HepG2 (cell line): ENCODE data around the gene ROS1. TPM values are rescaled to one million over a fixed set of nuclear protein-coding genes. Genes with fewer than 3 reads are reported as not detected.

Experiments
- ARNT ChIP-seq: fragments of 450-650 bp; IDR thresholded peaks from 2 replicates; pipeline ENCODE4 v1.6.1; 2017
- BCL6 ChIP-seq: IDR thresholded peaks from 2 replicates; pipeline ENCODE4 v1.6.1; 2016; ENCODE audit warnings: missing genetic modification reagents, missing compliant biosample characterization
- CBFB ChIP-seq: sonication (generic); formaldehyde crosslinking; IDR thresholded peaks from 2 replicates; pipeline ENCODE4 v1.4.0; 2020; ENCODE audit warnings: missing genetic modification reagents
- HNF4G ChIP-seq, 2 experiments: sonication (generic) in 1 of 2; formaldehyde crosslinking in 1 of 2; IDR thresholded peaks; 2 replicates each; pipeline versions ENCODE4 v1.4.0 to v1.6.1; 2011 to 2020; ENCODE audit warnings: borderline replicate concordance in 2 of 2, low read depth in 2 of 2, mild to moderate bottlenecking in 2 of 2, low read length in 1 of 2, missing genetic modification reagents in 1 of 2, moderate library complexity in 1 of 2
- KDM1A ChIP-seq: IDR thresholded peaks from 2 replicates; pipeline ENCODE4 v1.6.1; 2016; ENCODE audit warnings: missing compliant biosample characterization
- KDM6A ChIP-seq: IDR thresholded peaks from 2 replicates; pipeline ENCODE4 v1.6.1; 2016; ENCODE audit warnings: low read depth
- KLF16 ChIP-seq, 2 experiments: sonication (generic) in 1 of 2; formaldehyde crosslinking in 1 of 2; IDR thresholded peaks; 2 replicates each; pipeline versions ENCODE4 v1.6.1 to v1.8.0; 2016 to 2023; ENCODE audit warnings: missing genetic modification reagents in 2 of 2, missing compliant biosample characterization in 1 of 2
- MED13 ChIP-seq: sonication (generic); formaldehyde crosslinking; IDR thresholded peaks from 2 replicates; pipeline ENCODE4 v1.5.0; 2020; ENCODE audit warnings: missing genetic modification reagents
- MTA1 ChIP-seq: sonication (generic); formaldehyde crosslinking; IDR thresholded peaks from 2 replicates; pipeline ENCODE4 v1.4.0; 2020; ENCODE audit warnings: missing genetic modification reagents, mild to moderate bottlenecking, borderline replicate concordance
- MTF1 ChIP-seq: sonication (generic); formaldehyde crosslinking; IDR thresholded peaks from 2 replicates; pipeline ENCODE4 v1.5.0; 2020; ENCODE audit warnings: missing genetic modification reagents
- NAIF1 ChIP-seq: sonication (generic); formaldehyde crosslinking; IDR thresholded peaks from 2 replicates; pipeline ENCODE4 v1.5.0; 2020; ENCODE audit warnings: mild to moderate bottlenecking, missing genetic modification reagents, borderline replicate concordance
- PPARG ChIP-seq: conservative IDR thresholded peaks from 2 replicates; pipeline ENCODE4 v1.6.1; 2016; ENCODE audit warnings: missing biosample characterization, missing genetic modification reagents
- RARG ChIP-seq: sonication (generic); formaldehyde crosslinking; IDR thresholded peaks from 2 replicates; pipeline ENCODE4 v1.4.0; 2020; ENCODE audit warnings: low read depth, mild to moderate bottlenecking, missing genetic modification reagents
- RBAK ChIP-seq: sonication (generic); formaldehyde crosslinking; IDR thresholded peaks from 2 replicates; pipeline ENCODE4 v1.5.1; 2020; ENCODE audit warnings: mild to moderate bottlenecking, missing genetic modification reagents
- SAFB2 ChIP-seq: sonication (generic); formaldehyde crosslinking; IDR thresholded peaks from 2 replicates; pipeline ENCODE4 v1.5.1; 2020; ENCODE audit warnings: missing genetic modification reagents, low read depth, mild to moderate bottlenecking, borderline replicate concordance
- SMC3 ChIP-seq: IDR thresholded peaks from 2 replicates; pipeline ENCODE4 v1.6.1; 2011; ENCODE audit warnings: low read length, improper control_type of control experiment
- SP140L ChIP-seq: sonication (generic); formaldehyde crosslinking; IDR thresholded peaks from 2 replicates; pipeline ENCODE4 v1.4.0; 2020; ENCODE audit warnings: missing genetic modification reagents, borderline replicate concordance
- SUZ12 ChIP-seq: fragments of 150-350 bp; IDR thresholded peaks from 2 replicates; pipeline ENCODE4 v1.6.1; 2014; ENCODE audit warnings: low read depth, low read length
- ZNF331 ChIP-seq: sonication (generic); formaldehyde crosslinking; IDR thresholded peaks from 2 replicates; pipeline ENCODE4 v1.4.0; 2020; ENCODE audit warnings: missing genetic modification reagents
- ZNF333 ChIP-seq: sonication (generic); formaldehyde crosslinking; IDR thresholded peaks from 2 replicates; pipeline ENCODE4 v1.4.0; 2020; ENCODE audit warnings: mild to moderate bottlenecking, missing genetic modification reagents, borderline replicate concordance
- ZNF552 ChIP-seq: sonication (generic); formaldehyde crosslinking; IDR thresholded peaks from 2 replicates; pipeline ENCODE4 v1.9.0; 2022; ENCODE audit warnings: missing genetic modification reagents, mild to moderate bottlenecking, borderline replicate concordance
- ZNF577 ChIP-seq: sonication (generic); formaldehyde crosslinking; IDR thresholded peaks from 2 replicates; pipeline ENCODE4 v1.4.0; 2020; ENCODE audit warnings: mild to moderate bottlenecking, low read depth, missing genetic modification reagents, borderline replicate concordance
- ZSCAN31 ChIP-seq: sonication (generic); formaldehyde crosslinking; IDR thresholded peaks from 2 replicates; pipeline ENCODE4 v1.5.0; 2020; ENCODE audit warnings: low read depth, mild to moderate bottlenecking, missing genetic modification reagents
- polyA plus RNA-seq, 8 experiments: library from polyadenylated mRNA; depleted of rRNA in 3 of 8; stranded (reverse) in 7 of 8; unstranded in 1 of 8; fragments of >200 nt; fragmentation: Illumina TruSeq in 4 of 8; extraction: Trizol in 4 of 8; gene quantifications; 2 replicates each; pipeline versions ENCODE4 v1.2.1 to v1.2.3, GENCODE V29; 2011 to 2016; ENCODE audit warnings: low read depth in 4 of 8, missing spikeins in 1 of 8, mixed read lengths in 1 of 8; ENCODE audit not compliant: insufficient read depth in 1 of 8
- total RNA-seq, 5 experiments: library from RNA; depleted of rRNA; stranded (reverse); fragments of >200 nt; fragmentation: Illumina TruSeq; extraction: Trizol; gene quantifications; 2 replicates each; pipeline ENCODE4 v1.2.3, GENCODE V29; 2016; ENCODE audit warnings: low read depth in 1 of 5
- TF ChIP-seq, protein P1 (sequence below): sonication (generic); formaldehyde crosslinking; IDR thresholded peaks from 2 replicates; pipeline ENCODE4 v1.4.0; 2020; ENCODE audit warnings: missing genetic modification reagents
- TF ChIP-seq, protein P2 (sequence below): sonication (generic); formaldehyde crosslinking; IDR thresholded peaks from 2 replicates; pipeline ENCODE4 v1.8.0; 2022; ENCODE audit warnings: missing genetic modification reagents, low read depth, mild to moderate bottlenecking, borderline replicate concordance
- TF ChIP-seq, protein P3 (sequence below): IDR thresholded peaks from 2 replicates; pipeline ENCODE4 v1.6.1; 2016; ENCODE audit warnings: mild to moderate bottlenecking
- TF ChIP-seq, protein P4 (sequence below): sonication (generic); formaldehyde crosslinking; IDR thresholded peaks from 2 replicates; pipeline ENCODE4 v1.5.0; 2020; ENCODE audit warnings: missing genetic modification reagents, mild to moderate bottlenecking, borderline replicate concordance
- TF ChIP-seq, protein P5 (sequence below): IDR thresholded peaks from 2 replicates; pipeline ENCODE4 v1.6.1; 2016; ENCODE audit warnings: missing genetic modification reagents, missing compliant biosample characterization

The ROS1 gene
- total and polyA plus RNA-seq, 2 of the 13 experiments (the other 11 are each of a cell fraction or from before 2014, with no cell fraction given), result not detected

DNA sequence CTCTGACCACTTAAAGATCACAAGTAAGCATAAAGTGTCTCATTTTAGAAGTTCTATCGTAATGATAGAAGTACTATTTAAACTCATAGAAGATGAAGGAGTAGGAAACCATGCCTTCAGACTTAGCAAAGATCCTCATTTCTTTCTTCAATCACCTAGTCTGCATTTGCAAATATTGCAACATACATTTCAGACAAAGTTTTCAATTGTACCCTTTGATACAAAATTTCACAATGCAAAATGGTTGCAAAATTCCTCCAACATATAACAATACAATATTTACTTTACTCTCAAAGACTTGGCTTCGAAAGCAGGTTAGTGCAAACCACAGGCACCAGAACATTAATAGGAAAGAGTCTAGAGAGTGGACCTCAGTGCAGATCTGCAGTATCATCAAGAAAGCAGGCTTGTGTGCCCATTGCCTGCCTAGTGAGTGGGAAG is 16.1 kb upstream of the ROS1 start (continued):
- TF ChIP-seq MTA1 (CRISPR knock-in tag), result no peak; the same call in 1 of the 2 replicates
- TF ChIP-seq ZNF552 (CRISPR knock-in tag), result no peak
- 0 out of 2 replicates have a peak, but pooled peaks have one; percentile 40 for TF ChIP-seq KDM6A (CRISPR knock-in tag)
- peak in 1 of 2 experiments; percentile 98; a peak in 2 of 4 replicates for TF ChIP-seq KLF16 (CRISPR knock-in tag; IDR thresholded peaks at IDR 0.05)
- TF ChIP-seq, protein P1, sequence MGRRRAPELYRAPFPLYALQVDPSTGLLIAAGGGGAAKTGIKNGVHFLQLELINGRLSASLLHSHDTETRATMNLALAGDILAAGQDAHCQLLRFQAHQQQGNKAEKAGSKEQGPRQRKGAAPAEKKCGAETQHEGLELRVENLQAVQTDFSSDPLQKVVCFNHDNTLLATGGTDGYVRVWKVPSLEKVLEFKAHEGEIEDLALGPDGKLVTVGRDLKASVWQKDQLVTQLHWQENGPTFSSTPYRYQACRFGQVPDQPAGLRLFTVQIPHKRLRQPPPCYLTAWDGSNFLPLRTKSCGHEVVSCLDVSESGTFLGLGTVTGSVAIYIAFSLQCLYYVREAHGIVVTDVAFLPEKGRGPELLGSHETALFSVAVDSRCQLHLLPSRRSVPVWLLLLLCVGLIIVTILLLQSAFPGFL (CRISPR knock-in tag), result no peak
- TF ChIP-seq, protein P2, sequence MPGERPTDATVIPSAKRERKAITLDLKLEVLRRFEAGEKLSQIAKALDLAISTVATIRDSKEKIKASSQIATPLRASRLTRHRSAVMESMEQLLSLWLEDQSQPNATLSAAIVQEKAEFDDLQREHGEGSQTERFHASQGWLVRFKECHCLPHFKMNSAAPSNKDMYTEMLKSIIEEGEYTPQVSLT, result no peak
- TF ChIP-seq MED13, result 0 out of 2 replicates have a peak, but pooled peaks have one; percentile 29
- TF ChIP-seq, protein P3, sequence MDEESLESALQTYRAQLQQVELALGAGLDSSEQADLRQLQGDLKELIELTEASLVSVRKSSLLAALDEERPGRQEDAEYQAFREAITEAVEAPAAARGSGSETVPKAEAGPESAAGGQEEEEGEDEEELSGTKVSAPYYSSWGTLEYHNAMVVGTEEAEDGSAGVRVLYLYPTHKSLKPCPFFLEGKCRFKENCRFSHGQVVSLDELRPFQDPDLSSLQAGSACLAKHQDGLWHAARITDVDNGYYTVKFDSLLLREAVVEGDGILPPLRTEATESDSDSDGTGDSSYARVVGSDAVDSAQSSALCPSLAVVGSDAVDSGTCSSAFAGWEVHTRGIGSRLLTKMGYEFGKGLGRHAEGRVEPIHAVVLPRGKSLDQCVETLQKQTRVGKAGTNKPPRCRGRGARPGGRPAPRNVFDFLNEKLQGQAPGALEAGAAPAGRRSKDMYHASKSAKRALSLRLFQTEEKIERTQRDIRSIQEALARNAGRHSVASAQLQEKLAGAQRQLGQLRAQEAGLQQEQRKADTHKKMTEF (CRISPR knock-in tag), result peak; percentile 98
- peak; percentile 68; the same call in 1 of the 2 replicates for TF ChIP-seq SMC3
- TF ChIP-seq ZNF577 (CRISPR knock-in tag), result no peak
- peak; percentile 98; the same call in 1 of the 2 replicates for TF ChIP-seq SP140L (CRISPR knock-in tag)
- no peak for TF ChIP-seq SAFB2 (CRISPR knock-in tag)
- TF ChIP-seq RARG (CRISPR knock-in tag), result no peak
- no peak for TF ChIP-seq MTF1 (CRISPR knock-in tag)
- peak; percentile 98 for TF ChIP-seq BCL6
- TF ChIP-seq SUZ12, result no peak
- peak; percentile 62; the same call in 1 of the 2 replicates for TF ChIP-seq HNF4G (IDR thresholded peaks at IDR 0.05; ENCODE audit: borderline replicate concordance, low read depth, low read length)
- TF ChIP-seq HNF4G (CRISPR knock-in tag; IDR thresholded peaks at IDR 0.05; ENCODE audit: borderline replicate concordance, low read depth), result no peak
- TF ChIP-seq ARNT, result no peak
- TF ChIP-seq ZNF333, result no peak
- TF ChIP-seq RBAK (CRISPR knock-in tag), result no peak
- TF ChIP-seq KDM1A, result 0 out of 2 replicates have a peak, but pooled peaks have one; percentile 76
- TF ChIP-seq, protein P4, sequence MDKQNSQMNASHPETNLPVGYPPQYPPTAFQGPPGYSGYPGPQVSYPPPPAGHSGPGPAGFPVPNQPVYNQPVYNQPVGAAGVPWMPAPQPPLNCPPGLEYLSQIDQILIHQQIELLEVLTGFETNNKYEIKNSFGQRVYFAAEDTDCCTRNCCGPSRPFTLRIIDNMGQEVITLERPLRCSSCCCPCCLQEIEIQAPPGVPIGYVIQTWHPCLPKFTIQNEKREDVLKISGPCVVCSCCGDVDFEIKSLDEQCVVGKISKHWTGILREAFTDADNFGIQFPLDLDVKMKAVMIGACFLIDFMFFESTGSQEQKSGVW (CRISPR knock-in tag), result no peak
- TF ChIP-seq NAIF1 (CRISPR knock-in tag), result no peak
- TF ChIP-seq ZSCAN31 (CRISPR knock-in tag), result no peak
- TF ChIP-seq PPARG, result peak; percentile 89
- TF ChIP-seq ZNF331 (CRISPR knock-in tag), result peak; percentile 95
- TF ChIP-seq, protein P5, sequence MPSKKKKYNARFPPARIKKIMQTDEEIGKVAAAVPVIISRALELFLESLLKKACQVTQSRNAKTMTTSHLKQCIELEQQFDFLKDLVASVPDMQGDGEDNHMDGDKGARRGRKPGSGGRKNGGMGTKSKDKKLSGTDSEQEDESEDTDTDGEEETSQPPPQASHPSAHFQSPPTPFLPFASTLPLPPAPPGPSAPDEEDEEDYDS, result peak; percentile 61
- TF ChIP-seq CBFB (CRISPR knock-in tag), result peak; percentile 82; the same call in 1 of the 2 replicates
